ENCODE measurements around the gene DHRS12.

The DHRS12 gene

GRCh38 chr13:51783428-51784094 is 20.4 kb downstream of the DHRS12 start:
- no peaks in the 10 kb centered on the region for H3K27me3 ChIP-seq (ENCODE audit: insufficient read depth, poor library complexity, severe bottlenecking)
- no peaks in the 10 kb centered on the region for H3K9me3 ChIP-seq (ENCODE audit: severe bottlenecking)
- ATAC-seq (ENCODE audit: low read depth) (no peak), DNase-seq (ENCODE audit: low spot score) (no peak)
- H3K36me3 ChIP-seq (ENCODE audit: low read depth): no peaks in the 10 kb centered on the region
- H3K4me1 ChIP-seq (ENCODE audit: insufficient read depth, poor library complexity, severe bottlenecking): no peaks in the 10 kb centered on the region
- TF ChIP-seq CTCF (IDR thresholded peaks at IDR 0.05; ENCODE audit: poor library complexity, severe bottlenecking): no peak
- no peak overlapping the region for H3K4me3 ChIP-seq (ENCODE audit: severe bottlenecking)
- H3K27ac ChIP-seq (ENCODE audit: poor library complexity, severe bottlenecking): no peak overlapping the region

GRCh38 chr13:51782026-51782710 is 21.8 kb downstream of the DHRS12 start:
- no peaks in the 10 kb centered on the region for H3K36me3 ChIP-seq (ENCODE audit: low read depth)
- ATAC-seq (ENCODE audit: low read depth): no peak
- H3K27me3 ChIP-seq (ENCODE audit: insufficient read depth, poor library complexity, severe bottlenecking): no peaks in the 10 kb centered on the region
- no peak overlapping the region for H3K4me3 ChIP-seq (ENCODE audit: severe bottlenecking)
- DNase-seq (ENCODE audit: low spot score): no peak
- no peaks in the 10 kb centered on the region for H3K9me3 ChIP-seq (ENCODE audit: severe bottlenecking)
- no peaks in the 10 kb centered on the region for H3K4me1 ChIP-seq (ENCODE audit: insufficient read depth, poor library complexity, severe bottlenecking)
- no peak overlapping the region for H3K27ac ChIP-seq (ENCODE audit: poor library complexity, severe bottlenecking)
- TF ChIP-seq CTCF (IDR thresholded peaks at IDR 0.05; ENCODE audit: poor library complexity, severe bottlenecking): no peak

- DNase-seq (ENCODE audit: low spot score) (no peak), ATAC-seq (ENCODE audit: low read depth) (peak; percentile 90)
- H3K4me3 ChIP-seq (ENCODE audit: severe bottlenecking): no peak overlapping the region
- H3K9me3 ChIP-seq (ENCODE audit: severe bottlenecking): no peaks in the 10 kb centered on the region
- no peaks in the 10 kb centered on the region for H3K27me3 ChIP-seq (ENCODE audit: insufficient read depth, poor library complexity, severe bottlenecking)
- TF ChIP-seq CTCF (IDR thresholded peaks at IDR 0.05; ENCODE audit: poor library complexity, severe bottlenecking): peak; percentile 49
- H3K27ac ChIP-seq (ENCODE audit: poor library complexity, severe bottlenecking): no peak overlapping the region
- no peaks in the 10 kb centered on the region for H3K36me3 ChIP-seq (ENCODE audit: low read depth)
- no peaks in the 10 kb centered on the region for H3K4me1 ChIP-seq (ENCODE audit: insufficient read depth, poor library complexity, severe bottlenecking)
Observed at GRCh38 chr13:51781246-51782022, 22.5 kb downstream of the DHRS12 start.

GRCh38 chr13:51780099-51780498 is 23.9 kb downstream of the DHRS12 start:
- H3K36me3 ChIP-seq (ENCODE audit: low read depth): no peaks in the 10 kb centered on the region
- no peak for DNase-seq (ENCODE audit: low spot score)

More at GRCh38 chr13:51780099-51780498, 23.9 kb downstream of the DHRS12 start:
- Histone ChIP-seq H3K27ac (ENCODE audit: poor library complexity, severe bottlenecking) (no peak overlapping the region), H3K27me3 (ENCODE audit: insufficient read depth, poor library complexity, severe bottlenecking) (no peaks in the 10 kb centered on the region), H3K4me1 (ENCODE audit: insufficient read depth, poor library complexity, severe bottlenecking) (no peaks in the 10 kb centered on the region), H3K4me3 (ENCODE audit: severe bottlenecking) (no peak overlapping the region), H3K9me3 (ENCODE audit: severe bottlenecking) (no peaks in the 10 kb centered on the region)
- no peak for ATAC-seq (ENCODE audit: low read depth)
- TF ChIP-seq CTCF (IDR thresholded peaks at IDR 0.05; ENCODE audit: poor library complexity, severe bottlenecking): no peak

Data from RWPE2 (cell line).